Stimulated activated CD4-positive, alpha-beta T cell treated with anti-CD3 and anti-CD28 coated beads, Interleukin-4, amount 100 ng/mL, for 48 hours (primary cell): ENCODE data around the gene MARK2.

Source experiments
- DNase-seq, 2 donors: peaks; one replicate each; pipeline ENCODE4 v3.0.0-alpha.2; 2020; ENCODE audit warnings: low read depth in 2 of 2

MARK2 gene

DNA sequence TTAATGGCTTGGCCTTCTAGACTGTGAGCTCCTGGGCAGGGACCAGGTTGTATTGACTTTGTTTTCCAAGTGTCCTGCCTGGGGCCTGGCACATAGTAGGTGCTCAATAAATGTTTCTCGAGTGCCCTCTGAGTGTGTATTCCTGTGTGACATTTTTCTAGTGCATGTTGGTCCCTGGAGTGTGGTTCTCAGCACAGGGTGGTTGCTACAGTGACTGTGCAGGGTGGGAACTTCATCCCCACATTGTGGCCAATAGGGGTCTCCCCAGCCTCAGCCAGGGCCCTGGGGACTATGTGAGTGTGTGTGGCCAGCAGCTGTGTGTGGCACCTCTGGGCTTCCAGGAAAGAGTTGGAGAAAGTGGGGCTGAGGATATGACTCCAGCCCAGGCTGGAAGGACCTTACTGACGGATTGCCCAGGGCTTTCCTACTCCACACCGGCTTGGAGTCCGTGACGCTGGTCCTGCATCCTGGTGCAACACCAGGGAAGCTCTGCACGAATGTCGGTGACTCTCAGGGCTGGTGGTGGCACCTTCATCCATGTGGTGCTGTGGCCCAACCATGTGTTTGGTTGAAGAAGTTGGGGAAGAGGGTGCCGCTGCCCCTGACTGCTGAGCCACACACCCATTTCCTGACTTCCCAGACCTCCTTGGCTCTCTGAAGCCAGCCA is 9.0 kb upstream of the MARK2 start:
- no peak for DNase-seq

DNA sequence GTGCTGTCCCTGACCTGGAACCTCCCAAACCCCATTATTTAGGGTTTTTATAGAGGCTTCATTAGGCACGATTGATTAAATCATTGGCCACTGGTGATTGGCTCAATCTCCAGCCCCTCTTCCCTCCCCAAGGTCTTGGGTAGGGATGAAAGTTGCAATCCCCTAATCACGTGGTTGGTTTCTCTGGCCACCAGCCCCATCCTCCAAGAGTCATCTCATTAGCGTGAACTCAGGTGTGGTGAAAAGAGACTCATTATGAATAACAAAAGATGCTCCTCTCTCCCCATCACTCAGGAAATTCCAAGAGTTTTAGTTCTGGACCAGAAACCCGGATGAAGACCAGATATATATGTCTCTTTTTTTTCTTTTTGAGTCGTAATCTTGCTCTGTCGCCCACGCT is 7.6 kb upstream of the MARK2 start:
- no peak for DNase-seq

DNA sequence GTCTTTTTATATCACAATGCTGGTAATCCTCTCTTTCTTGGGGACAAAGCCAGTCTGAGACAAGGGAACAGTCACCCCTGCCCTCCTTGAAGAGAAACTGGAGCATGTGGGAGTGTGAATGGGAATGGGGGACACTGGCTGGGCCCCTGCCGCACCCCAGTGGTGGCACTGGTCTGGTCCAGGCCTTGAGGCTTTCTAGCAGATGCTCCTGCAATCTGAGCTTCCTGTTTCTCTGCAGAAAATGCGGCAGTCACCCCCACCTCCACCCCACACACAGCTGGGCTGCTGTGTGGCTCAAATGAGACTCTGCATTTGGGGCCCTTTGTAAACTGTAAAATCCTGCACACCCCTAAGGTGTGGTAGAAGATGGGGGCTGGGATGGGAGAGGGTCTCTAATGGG is 6.6 kb upstream of the MARK2 start:
- no peak for DNase-seq

DNA sequence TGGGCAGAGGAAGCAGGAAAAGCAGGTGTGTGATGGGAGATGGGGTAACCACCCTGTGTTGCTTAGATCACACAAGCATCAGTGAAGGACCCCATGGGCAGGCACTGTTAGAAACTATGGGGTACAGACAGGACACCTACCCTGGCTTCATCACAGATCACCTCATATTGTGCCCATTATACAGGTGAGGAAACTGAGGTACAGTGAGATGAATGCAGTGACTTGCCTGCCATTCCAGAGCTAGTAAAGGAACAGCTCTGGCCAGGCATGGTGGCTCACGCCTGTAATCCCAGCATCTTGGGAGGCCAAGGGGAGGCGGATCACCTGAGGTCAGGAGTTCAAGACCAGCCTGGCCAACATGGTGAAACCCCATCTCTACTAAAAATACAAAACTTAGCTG is 5.9 kb upstream of the MARK2 start:
- no peak for DNase-seq

DNA sequence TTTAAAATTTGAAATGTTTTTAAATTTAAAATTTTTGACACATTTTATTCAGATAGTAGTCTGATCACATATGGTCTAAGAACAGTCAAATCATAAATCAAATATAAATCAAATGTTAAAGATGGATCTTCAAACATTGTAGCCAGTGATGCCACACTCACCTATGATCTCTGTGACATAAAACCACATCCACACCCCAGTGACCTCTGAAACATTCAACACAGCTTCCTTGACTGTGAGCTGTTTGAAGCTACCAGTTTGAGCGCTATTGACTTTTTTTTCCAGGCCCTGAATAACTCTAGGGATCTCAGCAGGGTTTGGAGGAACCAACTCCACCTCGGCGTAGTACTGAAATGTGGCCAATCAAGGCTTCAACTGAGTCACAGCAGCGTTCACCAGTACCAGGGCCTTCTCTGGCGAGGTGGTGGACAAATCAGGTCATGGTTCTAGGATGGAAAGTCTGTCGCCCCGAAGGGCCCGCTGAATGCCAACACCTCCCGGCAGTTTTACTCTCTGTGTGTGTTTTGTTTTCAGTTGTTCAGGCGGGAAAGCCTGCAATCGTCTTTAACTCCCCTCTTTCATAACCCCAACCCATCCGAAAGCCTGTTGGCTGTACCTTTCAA is 4.3 kb upstream of the MARK2 start:
- no peak for DNase-seq

DNA sequence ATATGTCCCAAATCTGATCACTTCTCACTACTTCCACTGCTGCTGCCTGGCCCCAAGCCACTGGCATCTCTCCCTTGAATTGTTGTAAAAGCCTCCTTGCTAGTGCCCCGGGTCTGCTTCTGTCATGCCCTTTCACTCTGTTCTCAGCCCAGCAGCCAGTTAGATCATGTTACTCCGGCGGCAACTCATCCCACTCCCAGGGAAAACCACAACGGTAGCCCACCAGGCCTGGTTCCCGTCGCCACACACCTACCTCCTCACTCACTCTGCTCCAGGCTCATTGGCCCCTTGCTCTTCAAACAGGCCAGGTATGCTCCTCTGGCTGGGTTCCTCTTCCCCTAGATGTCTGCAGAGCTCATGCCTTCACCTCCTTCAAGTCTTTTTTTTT is 3.8 kb upstream of the MARK2 start:
- DNase-seq: no peak

DNA sequence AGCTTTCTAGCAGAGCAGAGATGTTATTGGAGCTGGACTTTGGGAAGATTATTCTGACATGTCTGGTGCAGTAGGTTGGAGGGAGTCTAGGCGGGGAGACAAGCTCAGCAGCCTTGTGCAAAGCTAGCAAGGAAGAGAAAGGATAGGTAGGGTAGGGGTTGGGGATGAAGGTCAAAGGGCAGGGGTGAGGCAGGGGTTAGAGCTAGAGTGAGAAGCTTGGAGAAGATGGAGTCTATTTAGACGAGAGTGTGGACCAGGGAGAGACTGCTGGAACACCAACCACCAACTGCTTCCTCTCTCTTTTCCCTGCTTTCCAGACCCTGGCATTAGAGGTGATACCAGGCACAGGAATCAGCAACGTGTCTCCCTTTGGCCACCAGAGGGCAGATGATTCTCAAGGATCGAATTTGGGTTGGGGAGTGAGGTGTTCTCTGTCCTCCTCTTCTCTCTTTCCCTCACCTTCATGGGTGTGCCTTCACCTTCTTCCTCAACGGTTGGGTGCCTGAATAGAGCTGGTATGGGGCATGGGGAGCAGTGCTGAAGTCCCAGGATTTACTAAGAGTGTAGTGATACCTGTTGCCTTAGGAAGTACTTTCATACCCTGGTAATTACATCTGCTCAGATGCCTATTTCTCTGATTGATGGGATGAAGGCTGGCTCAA is 1.8 kb upstream of the MARK2 start:
- DNase-seq: peak; percentile 58 to 60

DNA sequence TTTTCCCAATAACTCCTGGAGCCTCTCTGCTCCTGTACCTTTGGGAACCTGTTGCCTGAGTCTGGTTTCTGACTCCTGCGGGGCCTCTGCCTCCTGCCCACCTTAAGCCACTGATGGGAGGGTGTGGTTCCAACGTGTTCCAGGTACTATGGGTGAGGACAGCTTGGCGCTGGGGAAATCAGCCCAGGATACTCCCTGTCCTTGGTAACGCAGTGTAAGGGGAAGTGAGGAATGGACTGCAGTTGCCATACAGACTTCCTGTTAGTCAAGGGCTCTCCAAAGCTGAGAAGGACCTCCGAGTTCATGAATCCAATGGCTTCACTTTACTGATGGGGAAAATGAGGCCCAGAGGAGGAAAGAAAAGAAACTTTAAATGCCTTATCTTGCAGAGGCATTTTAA is 1.2 kb upstream of the MARK2 start:
- DNase-seq: no peak

DNA sequence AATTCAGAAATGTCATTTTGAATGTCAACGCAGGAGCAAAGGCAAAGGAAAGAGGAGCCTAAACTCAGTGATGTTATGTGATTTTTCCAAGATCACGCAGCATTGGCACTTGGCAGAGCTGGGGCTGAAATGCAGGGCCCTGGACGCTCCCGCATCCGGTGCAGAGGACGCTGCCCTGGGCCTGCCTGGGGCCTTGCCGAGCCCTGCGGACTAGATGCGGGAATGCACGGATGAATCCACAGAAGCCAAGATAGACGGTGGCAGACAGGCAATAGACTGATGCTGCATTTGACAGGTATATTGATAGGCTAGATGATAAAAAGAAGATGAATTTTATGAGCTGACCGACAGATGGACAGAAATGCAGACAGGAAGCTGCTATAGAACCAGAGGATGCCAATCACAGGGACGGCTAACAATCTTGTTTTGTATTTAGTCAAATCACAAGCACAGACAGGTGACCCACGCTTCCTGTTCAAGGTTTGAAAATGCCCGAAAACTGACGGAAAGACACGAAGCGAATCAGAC is 696 bp upstream of the MARK2 start:
- DNase-seq: no peak

DNA sequence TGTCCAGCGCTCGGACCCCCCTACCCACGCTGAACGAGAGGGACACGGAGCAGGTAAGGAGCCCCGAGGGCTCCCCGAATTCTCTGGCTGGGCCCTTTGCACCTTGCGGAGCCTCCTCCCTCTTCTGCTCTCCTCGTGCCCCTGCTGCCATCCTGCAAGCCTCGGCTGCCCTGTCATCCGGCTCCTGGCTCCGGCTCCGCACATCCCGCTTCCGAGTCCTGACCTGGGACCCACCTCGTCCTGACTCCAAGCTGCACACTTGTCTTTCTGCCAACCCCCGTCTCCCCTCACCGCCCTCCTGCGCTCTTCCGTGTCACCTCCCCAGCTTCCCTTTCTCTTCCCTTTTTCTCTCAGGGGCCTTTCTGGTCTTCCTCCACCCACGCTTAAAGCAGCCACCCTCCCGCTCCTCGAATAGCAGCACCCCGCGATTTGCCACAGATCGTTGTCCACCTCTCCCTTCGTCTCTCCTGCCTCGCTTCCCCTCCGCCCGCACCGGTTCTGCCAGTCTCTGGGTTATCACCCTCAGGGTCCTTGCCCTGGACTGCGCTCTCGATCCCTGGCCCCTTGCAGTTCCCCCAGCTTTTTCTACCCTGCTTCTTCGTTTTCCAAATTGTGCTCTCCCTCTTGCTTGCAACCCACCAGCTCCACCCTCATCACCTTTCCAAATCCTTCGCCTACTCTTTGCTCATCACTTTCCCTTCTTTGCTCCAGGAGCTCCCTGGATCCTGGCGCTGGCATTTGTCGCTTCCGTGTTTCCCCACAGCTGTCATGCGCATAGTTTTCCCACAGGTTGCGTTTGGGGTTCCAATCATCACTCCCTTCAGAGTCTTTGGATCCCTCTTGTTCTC is 822 bp downstream of the MARK2 start:
- DNase-seq: peak in 1 of 2 donors; percentile 22

DNA sequence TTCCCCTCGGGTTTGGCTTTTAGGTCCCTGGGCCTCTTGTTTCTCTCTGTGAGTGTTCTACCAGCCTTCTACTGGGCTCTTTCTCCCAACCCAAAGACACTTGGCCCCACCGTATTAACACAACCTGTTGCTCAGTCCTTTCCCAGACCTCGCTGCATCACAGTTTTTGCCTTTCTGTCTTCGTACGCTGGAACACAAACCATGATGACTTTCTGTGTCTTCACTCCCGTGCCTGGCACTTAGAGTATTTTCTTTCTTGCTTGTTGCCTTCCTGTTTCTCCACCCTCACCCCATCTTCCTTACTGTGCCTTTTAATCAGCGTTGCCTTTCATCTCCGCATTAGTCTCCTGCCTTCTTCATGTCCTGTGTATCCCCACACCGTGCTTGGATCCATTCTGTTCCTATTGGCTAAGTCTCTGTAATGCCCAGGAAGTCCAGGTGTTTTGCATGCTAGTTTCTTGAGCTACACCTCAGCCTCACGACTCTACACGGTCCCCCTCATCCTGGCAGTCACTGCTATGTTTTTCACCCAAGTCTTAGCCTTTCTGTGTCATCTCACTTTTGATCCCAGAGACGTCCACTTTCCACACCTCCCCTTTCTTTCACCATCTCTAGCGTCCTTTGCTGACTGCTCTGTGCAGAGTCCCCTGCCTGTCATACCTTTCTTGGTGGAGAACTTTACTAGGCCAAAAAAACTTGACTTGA is 1.6 kb downstream of the MARK2 start:
- no peak for DNase-seq

DNA sequence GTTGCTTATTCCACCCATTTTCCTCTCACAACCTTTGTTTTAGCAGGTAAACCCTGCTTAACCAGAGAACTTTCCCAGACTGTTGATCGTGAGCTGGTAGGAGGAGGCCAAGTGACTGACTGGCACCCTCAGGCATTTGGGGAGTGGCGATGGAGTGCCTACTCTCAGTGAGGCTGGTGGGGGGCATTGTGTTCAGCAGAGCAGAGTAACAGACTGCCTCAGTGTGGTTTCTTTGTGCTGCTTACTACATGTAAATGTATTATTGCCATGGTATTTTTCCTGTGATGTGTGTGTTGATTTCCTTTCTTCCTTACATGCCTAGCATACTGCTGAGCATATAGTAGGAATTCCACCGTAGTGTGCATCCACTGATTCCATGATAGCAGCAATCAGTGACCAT is 2.6 kb downstream of the MARK2 start:
- no peak for DNase-seq

DNA sequence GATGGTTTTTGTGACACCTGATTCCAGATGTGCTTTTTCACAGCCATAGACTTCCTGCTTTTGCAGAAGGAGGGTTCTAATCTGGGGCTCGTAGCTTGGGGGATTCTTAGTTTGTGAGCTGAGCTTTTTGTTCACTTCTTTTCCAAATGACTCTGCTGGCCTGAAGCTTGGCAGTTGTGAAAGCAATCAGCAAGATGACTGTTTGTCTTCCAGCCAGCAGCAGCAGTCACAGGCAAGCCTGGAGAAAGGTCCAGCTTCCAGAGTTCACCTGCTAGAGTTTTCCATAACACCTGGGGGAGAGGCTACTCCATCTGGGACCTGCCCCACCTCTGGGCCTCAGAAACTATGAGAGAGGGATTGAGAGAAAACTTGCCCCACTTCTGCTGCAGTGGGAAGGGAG is 4.1 kb downstream of the MARK2 start:
- DNase-seq: no peak

DNA sequence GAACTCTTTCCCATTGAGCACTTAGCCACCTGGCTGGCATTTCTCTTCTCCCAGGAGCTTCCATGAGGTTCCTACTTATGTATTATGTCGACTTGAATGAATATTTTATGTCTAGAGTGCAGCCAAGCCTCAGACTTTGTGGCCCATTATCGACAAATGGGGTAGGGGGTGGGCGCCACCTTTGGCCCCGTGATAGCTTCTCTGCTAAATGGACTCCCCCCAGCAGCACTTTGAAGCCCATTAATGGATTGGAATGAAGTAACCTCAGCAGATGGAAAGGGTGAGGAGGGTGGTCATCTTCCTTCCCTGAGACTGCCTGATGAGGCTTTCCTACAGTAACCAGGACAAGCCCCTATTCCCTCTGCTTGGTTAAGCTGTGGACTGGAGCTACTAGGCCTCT is 5.9 kb downstream of the MARK2 start:
- DNase-seq: no peak

DNA sequence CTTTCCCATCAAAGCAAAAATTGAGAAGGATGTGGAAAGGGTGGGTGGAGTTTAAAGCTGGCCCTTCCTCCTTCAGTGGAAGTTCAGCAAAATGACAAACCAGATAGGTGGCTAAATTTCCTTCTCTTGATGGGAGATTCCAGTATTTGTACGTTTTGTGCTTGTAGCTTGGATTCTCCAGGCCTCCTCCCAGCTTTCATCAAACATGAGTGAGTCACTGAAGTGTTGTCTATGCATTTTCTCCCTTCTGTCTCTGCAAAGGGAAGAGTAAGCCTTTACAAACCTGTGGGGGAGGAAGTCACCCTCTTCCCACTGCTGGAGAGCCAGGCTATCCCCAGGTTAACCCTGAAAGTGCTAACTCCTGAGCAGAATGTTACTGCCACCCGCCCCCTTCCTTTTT is 6.4 kb downstream of the MARK2 start:
- no peak for DNase-seq

DNA sequence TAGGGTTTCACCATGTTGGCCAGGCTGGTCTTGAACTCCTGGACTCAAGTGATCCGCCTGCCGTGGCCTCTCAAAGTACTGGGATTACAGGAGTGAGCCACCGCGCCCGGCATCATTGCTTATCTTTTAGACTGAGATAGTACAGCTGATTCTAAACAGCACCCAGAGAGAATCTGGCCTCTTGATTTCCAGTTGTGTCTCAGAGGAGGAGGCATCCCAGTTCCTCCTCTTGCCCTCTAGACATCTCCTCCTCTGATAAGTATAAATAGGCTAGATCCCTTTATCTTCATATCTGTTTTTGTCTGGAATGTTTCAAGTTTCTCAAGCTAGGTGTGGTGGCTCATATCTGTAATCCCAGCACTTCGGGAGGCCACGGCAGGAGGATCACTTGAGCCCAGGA is 7.0 kb downstream of the MARK2 start:
- no peak for DNase-seq

DNA sequence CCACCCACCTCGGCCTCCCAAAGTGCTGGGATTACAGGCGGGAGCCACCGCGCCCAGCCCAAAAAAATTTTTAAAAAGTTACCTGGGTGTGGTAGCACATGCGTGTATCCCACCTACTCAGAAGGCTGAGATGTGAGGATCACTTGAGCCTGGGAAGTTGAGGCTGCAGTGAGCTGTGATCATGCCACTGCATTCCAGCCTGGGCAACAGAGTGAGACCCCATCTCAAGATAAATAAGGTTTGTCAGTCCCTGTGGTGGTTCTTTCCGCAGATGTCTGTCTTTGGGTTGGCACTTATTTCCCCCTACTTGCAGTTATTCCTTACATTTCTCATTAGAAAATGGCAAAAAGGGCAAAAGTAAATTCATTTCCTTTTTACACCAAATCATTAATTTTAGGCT is 8.0 kb downstream of the MARK2 start:
- DNase-seq: no peak

DNA sequence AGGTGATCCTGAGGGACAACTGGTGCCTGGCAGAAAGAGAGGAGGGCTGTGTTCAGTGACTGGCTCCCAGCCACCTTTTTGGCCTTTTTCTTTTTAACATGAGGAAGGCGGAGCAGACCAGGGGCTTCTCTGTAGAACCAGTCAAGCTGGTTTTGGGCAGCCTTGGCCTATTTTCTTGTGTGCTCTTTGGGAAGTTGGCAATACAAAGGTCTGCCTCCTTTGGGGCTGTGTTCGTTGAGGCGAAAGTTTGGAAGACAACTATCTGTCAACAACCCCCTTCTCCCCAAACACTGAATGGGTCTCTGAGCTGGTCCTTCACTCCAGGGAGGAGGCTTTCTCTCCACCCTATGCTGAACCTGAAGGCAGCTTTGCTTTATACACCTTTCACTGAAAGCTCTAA is 8.5 kb downstream of the MARK2 start:
- no peak for DNase-seq

DNA sequence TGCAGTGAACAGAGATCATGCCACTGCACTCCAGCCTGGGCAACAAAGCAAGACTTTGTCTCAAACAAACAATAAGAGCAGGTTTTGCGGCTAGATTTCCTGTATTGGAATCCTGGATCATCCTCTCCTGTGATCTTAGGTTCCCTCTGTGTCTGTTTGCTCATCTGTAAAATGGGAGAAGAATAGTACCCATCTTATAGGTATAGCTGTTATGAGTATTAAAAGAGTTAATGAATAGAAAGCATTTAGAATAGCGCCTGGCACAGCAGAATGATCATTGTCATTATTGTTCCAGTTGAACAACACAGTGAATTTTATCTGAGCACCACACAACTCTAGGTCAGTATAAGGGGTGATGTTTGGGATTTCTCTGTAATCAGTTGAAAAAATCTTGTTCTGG is 10.8 kb downstream of the MARK2 start:
- DNase-seq: no peak

DNA sequence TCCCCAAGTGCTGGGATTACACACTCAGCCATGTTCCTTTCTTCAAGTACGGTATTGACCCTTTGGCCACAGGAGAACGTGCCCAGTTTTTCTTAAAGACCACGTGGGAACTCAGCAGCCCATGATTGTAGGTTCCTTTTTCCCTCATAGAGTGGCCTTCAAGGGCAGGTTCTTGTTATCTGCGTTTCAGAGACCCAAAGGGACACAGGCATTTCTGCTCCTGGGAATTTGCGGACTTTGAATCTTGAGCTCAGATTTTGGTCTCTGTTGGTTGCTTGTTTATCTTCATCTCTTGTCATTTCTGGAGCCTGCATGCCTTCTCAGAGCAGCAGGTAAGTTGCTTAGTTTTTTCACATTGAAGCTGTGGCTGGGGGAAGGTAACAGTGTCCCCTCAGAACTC is 12.0 kb downstream of the MARK2 start:
- DNase-seq: no peak

DNA sequence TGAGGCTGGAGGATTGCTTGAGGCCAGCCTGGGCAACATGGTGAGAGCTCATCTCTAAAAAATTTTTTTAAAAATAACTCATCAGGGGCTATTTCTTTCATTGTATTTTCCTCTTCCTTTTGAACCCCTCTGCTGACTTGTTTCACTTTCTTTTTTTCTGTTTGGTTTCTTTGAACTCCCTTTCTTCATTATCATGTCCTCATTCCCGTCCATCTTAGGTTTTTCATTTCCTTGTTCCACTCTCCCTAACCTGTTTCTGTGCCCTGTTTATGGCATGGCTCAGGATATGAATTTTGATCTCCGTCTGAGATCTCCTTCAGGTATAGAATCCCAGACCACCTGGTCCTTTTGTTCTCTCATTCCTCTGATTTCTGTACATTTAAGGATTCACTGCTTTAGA is 12.5 kb downstream of the MARK2 start:
- no peak for DNase-seq

DNA sequence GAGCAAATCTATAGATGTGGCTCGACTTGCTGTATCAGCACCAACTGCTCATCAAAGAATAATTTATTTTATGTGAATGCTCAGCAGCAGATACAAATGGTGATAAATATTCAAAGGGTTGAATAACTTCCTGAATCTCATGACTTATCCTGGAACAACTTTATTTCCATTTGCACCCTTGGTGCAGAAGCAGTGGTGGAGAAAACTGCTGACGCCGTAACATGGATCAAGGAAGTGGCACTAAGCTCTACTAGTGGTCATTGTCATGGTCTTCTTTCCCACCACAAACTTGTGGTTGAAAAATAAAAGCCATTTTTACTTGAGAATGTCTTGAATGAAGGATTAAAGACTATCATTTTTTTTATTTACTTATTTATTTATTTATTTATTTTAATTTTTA is 14.6 kb downstream of the MARK2 start:
- DNase-seq: no peak
